Measurements from ENCODE around the gene AP1G2. TPM values are rescaled to one million over a fixed set of nuclear protein-coding genes. Genes with fewer than 3 reads are reported as not detected.

The AP1G2 gene
- total RNA-seq, 1 experiment from 2014 or later: 155 TPM

GRCh38 chr14:23568600-23569331 lies 1.2 kb upstream of the AP1G2 start:
- no peaks in the 10 kb centered on the region for H3K27me3 ChIP-seq (ENCODE audit: insufficient read depth, low read length)
- peak overlapping the region in 1 of 2 experiments; percentile 88; a peak in 3 of 4 replicates for H3K4me3 ChIP-seq (replicated peaks in 1 of 2; ENCODE audit: low read depth in 1 of 2, low read length in 2 of 2)
- DNase-seq (ENCODE audit: low read depth, low spot score) (no peak), ATAC-seq (0 out of 2 replicates have a peak, but pooled peaks have one; percentile 18)
- H3K79me2 ChIP-seq (ENCODE audit: insufficient read depth, low read length): peaks cover 10% of the 10 kb centered on the region; the same call in 1 of the 2 replicates
- H3K9me3 ChIP-seq (ENCODE audit: control insufficient read depth in 1 of 2, insufficient read depth in 1 of 2, low read depth in 1 of 2, low read length in 2 of 2): no peaks in the 10 kb centered on the region
- peaks cover 26 to 34% of the 10 kb centered on the region in 2 experiments for H3K4me1 ChIP-seq (ENCODE audit: control insufficient read depth in 1 of 2, insufficient read depth in 2 of 2, low read length in 2 of 2)
- peak overlapping the region; percentile 89 for H3K4me2 ChIP-seq (ENCODE audit: low read length)
- peak overlapping the region; percentile 86 for H3K27ac ChIP-seq (ENCODE audit: low read depth, low read length)
- no peaks in the 10 kb centered on the region for H4K20me1 ChIP-seq (ENCODE audit: insufficient read depth)
- CTCF ChIA-PET: interaction anchor here (1.2 to 3.6 kb wide), 4 partner anchors 11 to 342 kb away, joined by 4 to 21 read pairs (median 9); no protein-coding TSS in a partner anchor
- H3K9me2 ChIP-seq (ENCODE audit: insufficient read depth): no peaks in the 10 kb centered on the region
- TF ChIP-seq CTCF (IDR thresholded peaks at IDR 0.05 in 2 of 3, conservative IDR thresholded peaks at IDR 0.05 in 1 of 3; ENCODE audit: borderline replicate concordance in 1 of 3, insufficient read depth in 1 of 3, low read depth in 2 of 3, low read length in 2 of 3) (peak; percentile 17 to 78 (median 65); a peak in 5 of 6 replicates), REST (IDR thresholded peaks at IDR 0.05; ENCODE audit: low read depth) (no peak), JUND (IDR thresholded peaks at IDR 0.05) (no peak), TCF7L2 (IDR thresholded peaks at IDR 0.05; ENCODE audit: borderline replicate concordance, extremely low read depth, insufficient read depth, insufficient read length) (no peak), RAD21 (IDR thresholded peaks at IDR 0.05; ENCODE audit: low read depth) (no peak; the same call in 1 of the 2 replicates), POLR2A (IDR thresholded peaks at IDR 0.05; ENCODE audit: borderline replicate concordance, extremely low read depth, insufficient read depth, insufficient read length) (no peak), SP1 (IDR thresholded peaks at IDR 0.05; ENCODE audit: low read depth) (no peak)
- H3K9ac ChIP-seq (ENCODE audit: low read length): peak overlapping the region; percentile 80
- intact Hi-C loops (cut with micrococcal nuclease): no loop called here
- no peak overlapping the region for H2AFZ ChIP-seq (ENCODE audit: low read depth, low read length, poor library complexity, severe bottlenecking)
- POLR2A ChIA-PET: no interaction called here
- RAD21 ChIA-PET (ENCODE audit: low non-redundant PET in 1 of 2, low total read pairs in 2 of 2, uncharacterized antibody in 2 of 2, unreplicated experiment in 2 of 2): interaction anchor here in 1 of 2 experiments (0.7 kb wide), 1 partner anchor 64 kb away, joined by 3 read pairs; no protein-coding TSS in a partner anchor
- BruUV-seq (replicated peaks): no TSS peak
- peaks cover 0 to 6% of the 10 kb centered on the region in 2 experiments; a peak in 2 of 4 replicates for H3K36me3 ChIP-seq (ENCODE audit: control insufficient read depth in 1 of 2, insufficient read depth in 2 of 2, low read length in 2 of 2)
